NCI-H510A (cell line): ENCODE measurements around the gene SESN3.

ENCODE experiments used
- DNase-seq: peaks from one replicate; lab custom pipeline; 2025; lab: John Stamatoyannopoulos, UW

The SESN3 gene

GRCh38 chr11:95121698-95122097, 109.3 kb downstream of the SESN3 start:
- no peak for DNase-seq

- no peak for DNase-seq
Measured at GRCh38 chr11:95119361-95120060, 111.5 kb downstream of the SESN3 start.

- DNase-seq = no peak
Measured at GRCh38 chr11:95115597-95115996, 115.4 kb downstream of the SESN3 start.
